HG03571 (cell line): Measurements from ENCODE around the gene MBNL3.

Source experiments
- ATAC-seq: cut with Tn5 transposase; IDR thresholded peaks from one replicate; pipeline ENCODE4 v1.9.1; 2021; ENCODE audit not compliant: unreplicated experiment

Gene MBNL3

GRCh38 chrX:132488819-132489577 is at the start of gene MBNL3:
MBNL3 (minus strand) TSS chrX:132489038; CDS start chrX:132439611, 49,427 bp downstream.
- ATAC-seq, result peak; percentile 50

- no peak for ATAC-seq
These were observed 44.6 kb upstream of the MBNL3 start for GRCh38 chrX:132533409-132533808.

- no peak for ATAC-seq
These were observed 44.1 kb upstream of the MBNL3 start for GRCh38 chrX:132532913-132533312.

GRCh38 chrX:132532097-132532496 is 43.3 kb upstream of the MBNL3 start:
- no peak for ATAC-seq

- no peak for ATAC-seq
These were observed 32.0 kb upstream of the MBNL3 start for GRCh38 chrX:132520792-132521191.

GRCh38 chrX:132520213-132520612 is 31.4 kb upstream of the MBNL3 start:
- no peak for ATAC-seq

- no peak for ATAC-seq
These were observed 29.6 kb upstream of the MBNL3 start for GRCh38 chrX:132518401-132518800.

- ATAC-seq, result no peak
These were observed 20.0 kb upstream of the MBNL3 start for GRCh38 chrX:132508834-132509233.

GRCh38 chrX:132505116-132505515 is 16.3 kb upstream of the MBNL3 start:
- no peak for ATAC-seq

- ATAC-seq, result no peak
These were observed 15.6 kb upstream of the MBNL3 start for GRCh38 chrX:132504417-132504816.

GRCh38 chrX:132501606-132502005 is 12.8 kb upstream of the MBNL3 start:
- no peak for ATAC-seq

GRCh38 chrX:132497432-132497831 is 8.6 kb upstream of the MBNL3 start:
- ATAC-seq, result no peak

GRCh38 chrX:132493095-132493494 is 4.3 kb upstream of the MBNL3 start:
- ATAC-seq, result no peak

GRCh38 chrX:132491191-132491590 is 2.4 kb upstream of the MBNL3 start:
- ATAC-seq, result peak; percentile 43

- ATAC-seq, result peak; percentile 40
These were observed 961 bp upstream of the MBNL3 start for GRCh38 chrX:132489578-132490419.

GRCh38 chrX:132488180-132488705 is 595 bp downstream of the MBNL3 start:
- no peak for ATAC-seq

GRCh38 chrX:132486599-132487178 is 2.1 kb downstream of the MBNL3 start:
- no peak for ATAC-seq

GRCh38 chrX:132483951-132484350 is 4.9 kb downstream of the MBNL3 start:
- ATAC-seq, result no peak

GRCh38 chrX:132483488-132483887 is 5.3 kb downstream of the MBNL3 start:
- ATAC-seq, result no peak

- no peak for ATAC-seq
These were observed 6.2 kb downstream of the MBNL3 start for GRCh38 chrX:132482632-132483031.

GRCh38 chrX:132481449-132481848 is 7.4 kb downstream of the MBNL3 start:
- no peak for ATAC-seq
